Activated CD4-positive, alpha-beta T cell treated with anti-CD3 and anti-CD28 coated beads, Interleukin-10, Interleukin-2, amounts not matched to agents 100 ng/mL and 50 ng/mL, durations not matched to agents 16 hours and 8 hours (primary cell): ENCODE data around the gene INCENP.
"Not testable (repeated sequence)": the region's sequence is repeated elsewhere in the genome, so short reads cannot be mapped to it uniquely, and the experiment has no call there.

Experiments
- DNase-seq: peaks from one replicate; pipeline ENCODE4 v3.0.0-alpha.2; 2020

The INCENP gene

DNA sequence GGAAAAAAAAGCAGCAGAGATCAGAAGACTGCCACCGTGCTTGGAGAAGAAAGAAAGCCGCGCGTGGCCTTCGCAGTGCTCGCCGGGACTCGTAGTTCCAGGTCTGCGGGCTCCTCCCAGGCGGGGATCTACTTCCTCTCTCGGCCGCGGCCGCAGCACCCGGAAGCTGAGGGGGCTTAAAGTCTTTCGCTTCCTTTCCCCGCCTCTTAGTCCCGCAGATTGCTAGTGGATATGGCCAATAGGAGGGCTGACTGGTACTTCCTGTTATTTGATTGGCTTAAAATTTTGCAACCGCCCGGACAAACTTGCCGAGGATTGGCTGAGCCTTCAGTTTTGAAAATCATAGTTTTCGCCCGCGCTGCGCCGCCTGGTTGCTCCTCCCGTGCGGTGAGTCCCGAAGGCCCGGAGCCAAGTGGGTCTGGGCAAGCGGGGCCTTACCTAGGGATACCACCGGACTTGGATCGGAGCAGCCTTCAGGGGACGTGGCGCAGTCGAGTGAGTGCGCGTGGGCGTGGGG lies at the start of gene INCENP:
Gene INCENP (plus strand): TSS at position 343 of the 517 bp plus-strand sequence. CDS start 4,151 bp downstream, outside the sequence.
- DNase-seq, result peak; percentile 98

DNA sequence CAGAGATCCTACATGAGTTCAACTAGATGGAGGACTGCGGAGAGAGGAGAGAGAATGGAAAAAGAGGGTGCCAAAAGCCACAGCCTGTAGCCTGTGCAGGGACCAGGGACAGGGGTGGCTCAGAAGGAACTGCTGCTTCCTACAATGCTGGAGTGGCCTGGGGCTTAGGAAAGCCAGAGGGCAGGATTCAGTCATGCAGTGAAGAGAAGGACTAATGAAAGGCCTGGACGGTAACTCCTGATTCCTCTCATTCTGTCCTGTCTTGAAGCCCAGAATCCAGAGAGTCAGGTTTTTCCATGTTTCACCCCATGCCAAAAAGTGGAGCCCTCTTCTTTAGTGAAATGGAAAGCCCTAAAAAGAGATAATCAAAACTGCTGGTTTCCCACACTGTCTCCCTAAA lies 48.4 kb upstream of the INCENP start:
- DNase-seq, result no peak

- no peak for DNase-seq
Measured at GRCh38 chr11:62077132-62077531, 46.7 kb upstream of the INCENP start.

GRCh38 chr11:62081378-62082291 lies 42.2 kb upstream of the INCENP start:
- DNase-seq, result peak; percentile 81

DNA sequence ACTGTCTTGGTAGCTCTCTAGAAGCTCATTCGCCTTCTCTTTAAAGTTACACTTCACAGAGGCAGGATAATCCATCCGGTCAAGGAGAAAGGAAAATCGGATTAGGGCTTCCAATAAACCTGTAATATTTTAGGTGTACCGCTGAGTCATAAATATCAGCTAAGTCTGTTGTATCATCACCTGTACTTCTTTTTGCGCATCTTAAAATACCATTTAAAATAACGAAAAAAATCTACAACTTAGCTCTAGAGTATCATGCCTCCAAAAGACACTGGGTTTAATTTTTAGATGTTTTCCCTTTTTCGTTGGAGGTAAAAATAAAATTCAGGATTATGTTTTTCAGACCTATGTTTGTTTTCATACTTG lies 41.5 kb upstream of the INCENP start:
- no peak for DNase-seq

GRCh38 chr11:62084801-62085200 lies 39.0 kb upstream of the INCENP start:
- not testable (repeated sequence) for DNase-seq

GRCh38 chr11:62087694-62088093 lies 36.1 kb upstream of the INCENP start:
- DNase-seq, result no peak

GRCh38 chr11:62088331-62088933 lies 35.4 kb upstream of the INCENP start:
- DNase-seq, result no peak

DNA sequence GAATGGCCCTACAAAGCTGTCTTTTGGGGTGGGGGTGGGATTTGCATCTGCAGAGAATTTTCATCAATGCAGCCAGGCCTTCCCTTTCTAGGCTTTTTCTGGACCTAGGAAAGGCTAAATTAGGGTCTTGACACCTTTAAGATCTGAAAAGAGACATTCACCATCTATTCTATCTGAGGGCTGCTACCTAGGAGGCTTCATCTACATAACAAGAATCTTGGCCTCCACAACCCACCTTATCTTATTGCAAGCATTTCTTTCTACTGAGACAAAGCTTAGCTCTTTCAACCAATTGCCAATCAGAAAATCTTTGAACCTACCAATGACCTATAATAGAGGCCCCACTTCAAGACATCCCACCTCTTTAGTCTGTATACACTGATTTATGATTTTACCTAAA lies 20.7 kb upstream of the INCENP start:
- DNase-seq, result no peak

DNA sequence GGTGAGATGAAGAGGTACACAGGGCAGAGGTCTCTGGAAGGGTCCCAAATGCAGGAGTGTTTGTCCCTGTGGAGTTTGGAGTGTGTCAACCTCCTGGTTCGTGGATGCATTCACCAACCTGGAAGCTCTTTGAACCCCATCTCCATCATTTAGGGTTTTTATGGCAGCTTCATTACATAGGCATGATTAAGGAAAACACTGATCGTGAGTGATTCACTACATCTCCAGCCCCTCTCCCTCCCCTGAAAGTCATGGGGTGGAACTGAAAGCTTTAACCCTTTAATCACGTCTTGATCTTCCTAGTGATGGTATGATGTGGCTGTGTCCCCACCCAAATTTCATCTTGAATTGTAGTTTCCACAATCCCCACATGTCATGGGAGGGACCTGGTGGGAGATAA lies 19.8 kb upstream of the INCENP start:
- no peak for DNase-seq

DNA sequence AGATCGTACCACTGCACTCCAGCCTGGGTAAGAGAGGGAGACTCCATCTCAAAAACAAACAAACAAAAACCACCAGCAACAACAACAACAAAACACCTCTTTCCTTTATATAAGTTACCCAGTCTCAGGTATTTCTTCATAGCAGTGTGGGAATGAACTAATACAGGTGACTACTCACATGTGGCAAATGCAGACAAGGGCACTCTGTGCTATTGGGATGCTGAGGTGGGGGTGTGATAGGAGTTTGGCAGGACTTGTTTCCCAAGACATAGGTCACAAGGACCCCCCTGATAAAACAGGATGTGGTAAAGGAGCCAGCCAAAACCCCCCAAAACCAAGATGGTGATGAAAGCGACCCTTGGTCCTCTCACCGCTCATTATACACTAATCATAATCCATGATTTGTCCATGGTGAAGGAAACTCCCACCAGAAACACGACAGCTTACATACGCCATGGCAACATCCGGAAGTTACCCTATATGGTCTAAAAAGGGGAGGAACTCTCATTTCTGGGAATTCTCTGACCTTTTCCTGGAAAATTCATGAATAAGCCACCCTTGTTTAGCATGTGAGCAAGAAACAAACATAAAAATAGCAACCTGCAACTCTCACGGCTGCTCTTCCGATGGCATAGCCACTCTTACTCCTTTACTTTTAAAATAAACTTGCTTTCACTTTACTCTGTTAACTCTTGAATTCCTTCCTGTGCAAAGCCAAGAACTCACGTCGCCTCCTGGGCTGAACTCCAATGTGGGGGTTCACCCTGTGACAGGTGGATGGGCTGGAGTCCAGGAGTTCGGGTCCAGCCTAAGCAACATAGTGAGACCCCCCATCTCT lies 18.8 kb upstream of the INCENP start:
- peak; percentile 60 for DNase-seq

DNA sequence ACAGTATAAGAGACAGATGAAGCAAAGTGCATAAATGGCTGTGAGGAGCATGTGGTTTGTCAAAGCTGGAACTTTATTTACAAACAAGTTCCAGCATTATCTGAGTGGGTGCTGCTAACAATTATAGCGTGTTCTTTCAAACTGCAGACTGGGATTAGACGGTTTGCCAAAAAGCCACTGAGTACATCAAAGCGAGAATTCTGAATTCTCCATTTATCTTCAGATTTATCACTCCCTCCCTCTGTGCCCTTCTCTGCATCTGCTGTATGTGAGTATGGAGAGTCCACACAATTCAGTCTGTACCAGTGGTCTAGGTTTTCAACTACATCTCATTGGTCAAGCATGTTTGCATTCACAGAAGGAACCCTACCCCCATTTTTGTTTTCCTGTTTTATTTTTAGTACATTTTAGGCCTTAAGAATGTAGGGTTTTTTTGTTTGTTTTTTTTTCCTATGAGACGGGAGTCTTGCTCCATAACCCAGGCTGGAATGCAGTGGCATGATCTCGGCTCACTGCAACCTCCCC lies 18.1 kb upstream of the INCENP start:
- DNase-seq, result no peak

DNA sequence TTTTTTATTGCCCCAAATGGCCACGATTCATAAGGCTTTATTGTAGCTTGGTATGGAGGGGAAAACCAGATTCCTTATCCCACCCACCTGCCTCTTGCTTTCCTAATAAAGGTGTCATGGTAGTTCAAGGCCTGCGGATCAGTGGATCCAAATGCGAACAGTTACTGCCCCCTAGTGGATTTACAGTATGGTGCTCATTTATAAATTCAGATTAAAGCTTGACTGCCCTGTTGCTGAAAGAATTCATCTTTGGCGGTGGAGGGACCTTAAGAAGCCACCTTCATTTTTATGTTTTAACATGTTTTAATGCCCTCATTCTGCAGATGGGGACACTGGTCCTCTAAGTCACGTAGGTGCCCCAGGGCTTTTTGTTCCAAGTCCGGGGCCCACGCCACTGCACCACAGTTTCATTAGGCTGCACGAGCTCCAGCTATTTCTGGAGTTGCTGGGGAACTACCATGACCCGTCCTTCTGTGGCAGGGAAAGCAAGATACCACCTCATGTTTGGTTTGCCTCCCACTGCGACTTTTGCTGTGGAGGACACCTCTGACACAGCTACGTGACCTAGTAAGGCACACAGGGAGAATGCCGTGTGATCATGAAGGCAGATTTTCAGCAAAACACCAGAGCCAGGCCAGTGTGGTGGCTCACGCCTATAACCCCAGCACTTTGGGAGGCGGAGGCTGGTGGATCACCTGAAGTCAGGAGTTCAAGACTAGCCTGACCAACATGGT lies 15.6 kb upstream of the INCENP start:
- DNase-seq, result peak; percentile 74

DNA sequence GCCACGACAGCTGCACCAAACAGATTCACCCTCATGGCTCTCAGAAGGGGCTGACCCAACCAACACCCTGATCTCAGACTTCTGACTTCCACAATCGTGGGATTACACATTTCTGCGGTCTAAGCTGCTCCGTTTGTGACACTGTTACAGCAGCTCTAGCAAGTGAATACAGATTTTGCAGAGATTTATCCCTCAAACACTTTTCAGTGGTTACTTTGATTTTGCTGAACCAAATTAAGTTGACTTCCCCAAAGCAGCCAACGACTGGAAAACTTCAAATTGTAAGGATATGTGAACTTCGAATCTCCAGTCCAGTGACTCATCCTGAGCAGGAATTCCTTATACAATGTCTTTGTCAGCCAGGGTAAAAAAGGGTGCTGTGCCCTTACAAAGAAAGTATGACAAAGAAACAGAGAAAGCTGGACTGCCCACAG lies 14.8 kb upstream of the INCENP start:
- DNase-seq, result no peak

GRCh38 chr11:62115085-62115694 lies 8.6 kb upstream of the INCENP start:
- DNase-seq, result no peak

DNA sequence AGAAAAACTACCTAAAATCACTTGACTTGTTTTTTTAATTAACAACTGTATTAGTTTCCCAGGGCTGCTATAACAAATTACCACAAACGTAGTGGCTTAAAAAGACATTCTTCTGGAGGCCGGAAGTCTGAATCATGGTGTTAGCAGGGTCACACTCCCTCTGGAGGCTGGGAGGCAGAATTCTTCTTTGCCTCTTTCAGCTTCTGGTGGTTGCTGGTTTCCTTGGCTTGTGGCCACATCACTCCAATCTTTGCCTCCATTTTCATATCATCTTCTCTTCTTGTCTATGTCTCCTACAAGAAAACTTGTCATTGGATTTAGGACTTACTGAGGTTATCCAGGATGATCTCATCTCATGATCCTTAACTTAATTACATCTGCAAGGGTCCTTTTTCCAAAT lies 7.4 kb upstream of the INCENP start:
- DNase-seq, result no peak

GRCh38 chr11:62119569-62119968 lies 4.2 kb upstream of the INCENP start:
- DNase-seq, result no peak

- no peak for DNase-seq
Measured at GRCh38 chr11:62120001-62120400, 3.8 kb upstream of the INCENP start.

DNA sequence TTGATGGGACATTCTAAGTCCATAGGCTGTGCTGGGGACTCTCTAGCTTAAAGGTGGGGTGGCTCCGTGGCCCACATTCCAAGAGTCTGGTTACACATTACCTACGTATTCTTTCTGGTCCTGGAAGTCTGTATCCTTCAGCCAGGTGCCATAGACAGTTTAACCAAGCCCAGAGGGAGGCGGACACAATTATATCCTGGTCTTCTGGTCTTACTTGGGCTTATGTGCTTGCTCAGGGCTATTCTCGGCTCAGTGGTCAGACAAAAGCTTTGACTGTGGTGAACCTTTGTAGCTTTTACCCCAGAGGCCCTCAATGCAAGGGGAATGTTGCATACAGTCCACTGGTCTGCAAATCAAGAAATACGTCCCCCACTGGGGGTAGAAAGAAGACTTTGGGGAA lies 3.4 kb upstream of the INCENP start:
- DNase-seq, result no peak

DNA sequence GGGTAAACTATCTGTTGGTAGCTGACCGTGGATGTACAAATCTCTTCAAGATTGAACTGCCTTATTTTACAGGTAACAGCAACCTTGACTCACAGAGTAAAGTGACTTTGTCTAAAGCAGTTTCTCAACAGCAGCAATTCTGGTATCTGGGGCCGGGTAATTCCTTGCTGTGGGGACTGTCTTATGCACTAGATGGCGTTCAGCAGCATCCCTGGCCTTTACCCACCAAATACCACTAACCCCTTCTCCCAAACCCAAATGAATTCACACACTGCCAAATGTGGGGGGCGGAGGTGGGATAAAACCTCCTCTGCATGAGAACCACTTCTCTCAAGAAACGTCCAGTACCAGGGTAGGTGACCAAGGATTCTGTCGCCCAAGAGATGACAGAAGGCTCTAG lies 1.7 kb upstream of the INCENP start:
- DNase-seq, result no peak

DNA sequence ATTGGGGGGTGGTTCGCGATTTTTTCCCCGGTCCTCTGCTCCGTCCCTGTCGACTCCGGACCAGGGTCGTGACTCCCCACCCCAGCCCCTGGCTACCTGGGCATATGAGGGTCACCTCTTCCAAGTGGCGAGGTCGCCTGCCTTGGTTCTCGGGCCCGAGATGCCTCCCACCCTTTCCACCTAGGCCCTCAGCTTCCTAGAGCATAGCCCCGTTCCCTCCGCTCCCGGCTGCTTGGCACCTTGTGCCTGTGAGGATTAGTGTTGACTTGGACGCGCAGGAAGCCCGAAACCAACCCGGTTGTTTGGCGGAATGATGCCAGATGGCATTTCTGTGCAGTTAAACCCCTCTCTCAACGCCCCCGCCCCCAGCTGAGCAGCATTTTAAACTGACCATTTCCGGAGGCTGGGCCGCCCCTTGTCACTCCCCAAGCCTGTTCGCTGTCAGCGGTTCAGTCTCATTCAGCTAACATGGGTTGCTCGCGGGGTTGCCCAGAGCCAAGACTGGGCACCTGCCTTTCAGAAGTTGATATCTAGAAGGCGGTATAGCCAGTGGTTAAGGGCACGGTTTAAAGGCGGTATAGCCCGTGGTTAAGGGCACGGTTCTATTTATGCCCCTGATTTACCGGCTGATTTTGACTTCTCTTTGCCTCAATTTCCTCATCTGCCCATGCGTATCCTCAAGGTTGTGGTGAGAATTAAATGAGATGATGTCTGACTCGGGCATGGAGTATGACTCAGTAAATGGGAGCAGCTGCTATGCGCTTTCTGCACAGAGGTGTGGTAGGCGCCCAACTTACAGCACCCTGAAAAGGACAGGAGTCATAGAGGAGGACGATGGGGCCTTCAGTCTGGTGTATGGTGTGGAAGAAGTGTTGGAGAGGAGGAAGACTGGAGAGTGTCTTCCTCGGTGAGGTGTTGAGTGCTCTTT lies 639 bp downstream of the INCENP start:
- peak; percentile 50 for DNase-seq
